ENCODE measurements around the gene SH3PXD2A.
"Not testable (repeated sequence)": the region's sequence is repeated elsewhere in the genome, so short reads cannot be mapped to it uniquely, and the experiment has no call there.

Gene SH3PXD2A

DNA sequence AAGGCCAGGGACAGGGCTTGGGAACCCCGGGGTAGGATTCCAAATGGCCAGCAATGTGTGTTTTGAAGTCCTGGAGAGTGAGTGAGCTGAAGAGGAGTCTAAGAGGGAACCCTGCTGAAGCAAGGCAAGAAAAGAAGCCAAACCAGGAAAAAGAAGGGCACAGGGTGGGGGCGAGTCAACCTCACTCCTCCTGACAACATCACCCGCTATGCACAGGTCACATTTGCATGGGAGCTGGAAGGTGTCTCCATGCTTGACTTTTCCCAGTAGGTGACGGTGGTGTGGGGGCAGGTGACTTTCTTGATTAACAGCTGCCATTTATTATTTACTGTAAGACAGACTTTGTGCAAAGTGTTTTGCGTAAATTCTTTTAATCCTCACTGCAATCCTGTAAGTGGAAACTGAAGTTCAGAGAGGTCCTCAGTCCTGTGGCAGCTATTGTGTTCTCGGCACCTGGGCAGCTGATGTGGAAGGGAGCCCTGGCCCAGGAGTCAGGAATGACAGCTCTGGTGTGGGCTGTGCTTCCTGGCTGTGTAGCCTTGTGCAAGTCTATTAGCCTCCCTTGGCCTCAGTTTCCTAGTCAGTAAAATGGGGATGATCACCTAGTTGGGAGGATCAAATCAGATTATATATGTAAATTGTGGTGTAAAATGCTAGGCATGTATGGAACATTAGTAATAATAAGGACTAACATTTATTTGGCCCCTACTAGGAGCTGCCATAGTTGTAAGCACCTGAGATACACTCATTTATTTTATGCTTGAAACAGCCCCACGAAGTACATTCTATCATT, 90.9 kb downstream of the SH3PXD2A start:
- no peak for DNase-seq

DNA sequence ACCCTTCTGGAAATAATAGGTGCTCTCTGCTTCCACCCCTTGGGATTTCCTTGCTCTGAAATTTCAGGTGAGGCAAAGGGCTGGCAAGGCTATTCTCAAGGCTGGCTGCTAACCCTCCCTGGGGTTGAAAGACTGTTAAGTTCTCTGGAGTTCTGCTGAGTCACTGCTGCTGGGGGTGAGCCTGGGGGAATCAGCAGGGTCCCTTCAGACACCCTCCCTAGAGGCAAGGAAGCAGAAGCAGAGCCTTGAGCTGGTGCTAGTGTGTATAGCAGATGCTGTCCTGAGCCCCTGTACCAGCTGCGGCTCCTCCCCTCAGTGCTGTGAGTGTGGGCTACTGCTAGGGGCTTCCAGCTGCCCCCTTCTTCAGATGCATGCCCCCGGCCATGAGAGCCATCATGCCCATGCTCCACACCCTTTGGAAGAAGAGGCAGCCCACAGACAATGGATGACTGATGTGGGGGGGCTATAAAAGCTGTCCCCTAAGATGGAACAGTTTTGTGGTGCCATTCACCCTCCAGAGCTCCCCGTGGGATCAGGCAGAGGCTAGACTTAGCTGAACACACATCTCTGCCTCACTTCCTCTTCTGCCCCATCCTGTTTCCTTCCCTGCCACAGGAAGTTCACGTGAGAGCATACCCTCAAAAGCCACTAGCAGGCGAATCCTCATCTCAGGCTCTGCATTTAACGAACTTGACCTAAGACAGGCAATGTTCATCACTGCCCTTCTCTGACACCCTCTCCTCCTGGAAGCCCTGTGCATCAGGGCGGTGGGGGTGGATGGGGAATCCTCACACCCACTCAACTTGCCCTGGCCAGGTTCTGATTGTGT, 91.8 kb downstream of the SH3PXD2A start:
- no peak for DNase-seq

DNA sequence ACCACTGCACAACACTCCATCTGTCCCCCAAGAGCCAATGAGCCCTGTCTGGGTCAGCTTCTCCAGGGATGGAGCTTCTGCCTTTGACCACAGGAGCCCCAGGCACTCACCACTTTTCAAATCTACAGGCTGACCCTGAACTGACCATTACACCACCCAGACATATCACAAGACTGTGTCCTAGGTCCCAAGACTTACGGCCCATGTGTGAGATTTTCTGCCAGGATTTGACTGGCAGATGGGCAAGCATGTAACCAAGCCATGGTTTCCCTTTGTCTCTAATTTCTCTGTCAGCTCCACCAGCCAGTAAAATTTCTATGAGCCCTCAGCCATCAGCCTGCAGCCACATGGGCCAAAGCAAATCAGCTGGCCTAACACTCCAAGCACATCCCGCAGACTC, 92.5 kb downstream of the SH3PXD2A start:
- DNase-seq: no peak

DNA sequence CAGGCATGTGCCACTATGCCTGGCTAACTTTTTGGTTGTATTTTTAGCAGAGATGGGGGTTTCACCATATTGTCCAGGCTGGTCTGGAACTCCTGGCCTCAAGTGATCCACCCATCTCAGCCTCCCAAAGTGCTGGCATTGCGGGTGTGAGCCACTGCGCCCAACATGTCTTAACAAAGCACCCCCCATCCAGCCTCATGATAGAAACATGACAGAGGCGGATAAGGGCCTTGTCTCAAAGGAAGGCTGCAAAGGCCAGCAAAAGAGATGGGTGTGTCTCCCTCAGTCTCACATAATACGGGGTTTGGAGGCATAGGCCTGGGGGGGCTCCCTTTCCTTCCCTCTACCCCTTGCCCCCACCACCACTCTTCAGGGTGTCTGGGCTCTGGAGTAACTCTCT, 93.2 kb downstream of the SH3PXD2A start:
- no peak for DNase-seq

GRCh38 chr10:103761075-103761920, 94.1 kb downstream of the SH3PXD2A start:
- DNase-seq: no peak

- DNase-seq: not testable (repeated sequence)
Measured at GRCh38 chr10:103760233-103760632, 95.1 kb downstream of the SH3PXD2A start.

DNA sequence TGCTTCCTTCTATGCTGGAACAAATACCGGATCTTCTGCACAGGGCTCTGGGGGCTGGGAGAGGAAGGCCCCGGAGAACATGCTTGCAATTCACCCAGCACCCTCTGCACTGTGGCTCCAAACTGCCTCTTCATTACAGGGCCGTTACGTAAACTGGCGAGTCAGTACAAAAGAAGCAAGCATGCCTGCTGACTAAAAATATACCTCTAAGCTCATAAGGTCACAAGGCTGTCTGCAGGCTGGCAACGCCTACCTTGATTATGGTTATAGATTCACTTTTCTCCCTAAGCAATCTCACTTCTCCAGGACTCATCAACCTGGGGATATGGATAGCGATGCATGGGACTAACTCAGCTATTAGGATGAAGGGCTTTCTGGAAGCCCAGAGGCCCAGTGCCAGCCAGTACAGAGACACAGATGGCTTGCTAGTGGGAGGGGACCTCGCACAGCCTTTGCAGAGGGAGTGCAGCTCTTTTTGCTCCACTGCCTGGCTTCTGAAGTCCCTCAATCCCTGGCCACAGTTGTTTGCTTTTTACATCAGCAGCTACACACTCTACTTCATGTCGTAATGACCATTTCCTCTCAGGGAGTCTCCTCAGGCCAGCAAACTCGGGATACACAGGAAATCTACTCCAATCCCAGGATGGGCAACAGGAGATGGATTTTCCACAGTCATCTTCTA, 96.1 kb downstream of the SH3PXD2A start:
- DNase-seq: no peak

GRCh38 chr10:103758294-103758681, 97.1 kb downstream of the SH3PXD2A start:
- DNase-seq: no peak

- no peak for DNase-seq
Measured at GRCh38 chr10:103757531-103758293, 97.7 kb downstream of the SH3PXD2A start.

- DNase-seq: no peak
Measured at GRCh38 chr10:103756277-103756869, 99.0 kb downstream of the SH3PXD2A start.

- DNase-seq: no peak
Measured at GRCh38 chr10:103752680-103753248, 102.6 kb downstream of the SH3PXD2A start.

DNA sequence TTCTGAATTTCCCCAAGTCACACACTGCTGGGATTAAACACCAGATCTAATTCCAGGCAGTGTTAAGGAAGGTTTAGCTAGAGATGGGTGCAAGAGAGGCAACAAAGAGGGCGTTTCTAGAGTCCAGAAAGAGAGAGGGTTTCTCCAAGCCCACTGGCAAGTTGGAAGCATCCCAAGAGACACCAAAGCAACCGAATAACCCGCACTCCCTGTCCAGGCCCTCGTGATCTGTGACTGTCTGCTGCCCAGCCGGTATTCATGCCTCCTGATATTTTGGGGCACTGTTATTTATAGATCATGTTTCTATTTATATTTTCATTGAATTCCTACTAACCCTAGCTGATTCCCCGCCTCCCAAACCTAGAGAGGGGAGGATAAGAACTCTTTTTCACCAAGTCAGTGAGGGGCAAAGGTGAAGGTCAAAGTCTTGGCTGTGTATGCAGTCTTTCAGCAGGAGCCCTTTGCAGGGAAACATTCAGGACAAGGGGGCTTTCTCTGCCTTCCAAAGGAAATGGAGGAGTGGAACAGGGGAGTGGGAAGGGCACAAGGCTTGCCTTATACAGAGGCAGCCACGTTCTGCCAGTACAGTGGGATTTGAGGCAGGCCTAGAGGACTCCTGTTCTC, 103.6 kb downstream of the SH3PXD2A start:
- DNase-seq: no peak

DNA sequence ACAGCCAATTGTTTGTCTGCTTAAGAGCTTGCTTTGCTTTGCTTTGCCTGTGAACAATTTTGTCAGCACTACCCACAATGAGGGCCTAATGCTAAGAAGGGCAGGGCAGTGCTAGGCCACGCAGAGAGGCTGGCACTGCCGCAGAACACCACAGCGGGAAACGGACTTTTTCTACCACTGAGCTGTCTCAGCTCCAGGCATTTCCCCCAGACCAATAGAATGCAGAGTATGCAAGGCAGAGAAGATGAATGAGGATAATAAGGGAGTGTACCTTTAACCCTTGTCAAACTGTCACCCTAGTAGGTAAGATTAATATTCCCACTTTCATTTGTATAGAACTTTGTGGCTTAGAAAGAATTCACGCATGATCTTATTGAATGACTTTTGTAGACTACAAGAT, 104.5 kb downstream of the SH3PXD2A start:
- no peak for DNase-seq

- DNase-seq: no peak
Measured at GRCh38 chr10:103749779-103750178, 105.6 kb downstream of the SH3PXD2A start.

- no peak for DNase-seq
Measured at GRCh38 chr10:103748020-103748419, 107.4 kb downstream of the SH3PXD2A start.

DNA sequence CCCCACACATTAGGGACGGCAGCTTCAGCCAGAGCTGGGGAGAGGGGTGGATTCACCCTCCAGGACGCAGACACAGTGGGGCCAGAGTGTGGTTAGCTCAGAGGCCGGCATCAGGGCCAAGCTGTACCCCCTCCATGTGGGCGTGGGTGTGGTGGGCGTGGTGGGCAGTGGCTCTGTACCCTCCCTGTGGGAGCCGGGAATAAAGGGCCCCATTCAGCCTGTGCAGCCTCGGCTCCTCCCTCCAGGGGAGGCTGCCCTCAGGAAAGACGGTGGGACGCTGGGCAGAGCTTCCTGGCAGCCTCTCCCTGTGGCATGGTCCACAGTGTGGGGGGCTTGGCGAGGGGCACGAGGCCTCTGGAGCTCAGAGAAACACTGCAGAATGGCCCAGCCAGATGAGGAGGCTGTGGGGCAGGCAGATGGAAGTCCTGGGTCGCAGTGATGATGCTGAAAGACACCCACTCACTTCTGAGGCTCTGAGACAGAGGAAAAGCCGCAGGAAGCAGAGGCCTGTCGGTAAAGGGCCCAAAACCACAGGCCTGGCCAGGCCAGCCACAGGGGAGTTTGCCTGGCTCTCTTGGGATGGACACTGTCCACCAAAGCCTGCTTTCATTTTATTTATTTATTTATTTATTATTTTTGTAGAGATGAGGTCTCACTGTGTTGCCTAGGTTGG, 108.0 kb downstream of the SH3PXD2A start:
- DNase-seq: no peak

- DNase-seq: no peak
Measured at GRCh38 chr10:103746598-103746997, 108.8 kb downstream of the SH3PXD2A start.

GRCh38 chr10:103745341-103746247, 109.8 kb downstream of the SH3PXD2A start:
- DNase-seq: no peak

GRCh38 chr10:103742824-103743223, 112.6 kb downstream of the SH3PXD2A start:
- DNase-seq: no peak
